Liver (tissue), 9 donors: ENCODE measurements around the gene PP2D1. TPM values are rescaled to one million over a fixed set of nuclear protein-coding genes. Genes with fewer than 3 reads are reported as not detected.

Source experiments
- DNase-seq: peaks from one replicate; pipeline ENCODE4 v3.0.0-alpha.2; 2017; ENCODE audit warnings: low spot score
- H3K27ac ChIP-seq, 2 donors: one replicate each; pipeline ENCODE4 v1.7.0; 2013; ENCODE audit warnings: inconsistent platforms in 2 of 2, low read length in 2 of 2, control low read depth in 1 of 2, low read depth in 1 of 2, mild to moderate bottlenecking in 1 of 2
- H3K27me3 ChIP-seq, 4 donors: one replicate each; pipeline versions ENCODE4 v1.6.1 to v1.7.0; 2013; ENCODE audit warnings: low read length in 3 of 4, inconsistent platforms in 1 of 4, mild to moderate bottlenecking in 1 of 4, moderate library complexity in 1 of 4; ENCODE audit not compliant: control insufficient read depth in 4 of 4, insufficient read depth in 4 of 4
- H3K36me3 ChIP-seq, 4 donors: one replicate each; pipeline versions ENCODE4 v1.6.1 to v1.7.0; 2013; ENCODE audit warnings: low read length in 3 of 4, mild to moderate bottlenecking in 3 of 4, low read depth in 1 of 4, moderate library complexity in 1 of 4; ENCODE audit not compliant: control insufficient read depth in 4 of 4, insufficient read depth in 3 of 4
- H3K4me1 ChIP-seq, 4 donors: one replicate each; pipeline versions ENCODE4 v1.6.1 to v1.7.0; 2013; ENCODE audit warnings: low read length in 3 of 4, mild to moderate bottlenecking in 3 of 4, moderate library complexity in 1 of 4; ENCODE audit not compliant: control insufficient read depth in 4 of 4, insufficient read depth in 4 of 4
- H3K4me3 ChIP-seq, 3 donors: one replicate each; pipeline versions ENCODE4 v1.6.1 to v1.7.0; 2013; ENCODE audit warnings: low read length in 3 of 3, control low read depth in 1 of 3, low read depth in 1 of 3, mild to moderate bottlenecking in 1 of 3
- H3K9ac ChIP-seq, 2 donors: one replicate each; pipeline ENCODE4 v1.7.0; 2013; ENCODE audit warnings: low read length in 2 of 2, mild to moderate bottlenecking in 2 of 2, moderate library complexity in 2 of 2, control low read depth in 1 of 2, low read depth in 1 of 2
- H3K9me3 ChIP-seq, 4 donors: one replicate each; pipeline versions ENCODE4 v1.6.1 to v1.7.0; 2013; ENCODE audit warnings: low read length in 3 of 4; ENCODE audit not compliant: control insufficient read depth in 4 of 4
- FOXA1 ChIP-seq: IDR thresholded peaks from 2 replicates; pipeline ENCODE4 v1.6.1; 2016; ENCODE audit warnings: antibody characterized with exemption
- FOXA2 ChIP-seq: IDR thresholded peaks from 2 replicates; pipeline ENCODE4 v1.6.1; 2016; ENCODE audit warnings: antibody characterized with exemption
- GABPA ChIP-seq, 2 donors: IDR thresholded peaks in 1 of 2; conservative IDR thresholded peaks in 1 of 2; 2 replicates each; pipeline ENCODE4 v1.6.1; 2016; ENCODE audit warnings: antibody characterized with exemption in 2 of 2, mild to moderate bottlenecking in 1 of 2, moderate library complexity in 1 of 2
- HNF4A ChIP-seq, 2 donors: conservative IDR thresholded peaks; 2 replicates each; pipeline ENCODE4 v1.6.1; 2016; ENCODE audit warnings: antibody characterized with exemption in 2 of 2, mild to moderate bottlenecking in 2 of 2
- JUND ChIP-seq, 2 donors: IDR thresholded peaks; 2 replicates each; pipeline ENCODE4 v1.6.1; 2016; ENCODE audit warnings: antibody characterized with exemption in 2 of 2
- NR2F2 ChIP-seq: IDR thresholded peaks from 2 replicates; pipeline ENCODE4 v1.6.1; 2016; ENCODE audit warnings: antibody characterized with exemption
- RXRA ChIP-seq, 2 donors: IDR thresholded peaks; 2 replicates each; pipeline ENCODE4 v1.6.1; 2017 to 2018; ENCODE audit warnings: antibody characterized with exemption in 2 of 2, mild to moderate bottlenecking in 1 of 2
- TAF1 ChIP-seq: conservative IDR thresholded peaks from 2 replicates; pipeline ENCODE4 v1.6.1; 2016; ENCODE audit warnings: antibody characterized with exemption, mild to moderate bottlenecking
- YY1 ChIP-seq: IDR thresholded peaks from 2 replicates; pipeline ENCODE4 v1.6.1; 2016; ENCODE audit warnings: antibody characterized with exemption, mild to moderate bottlenecking
- WGBS: extraction: QIAGEN DNeasy Blood & Tissue Kit; methylation state at CpG from one replicate; pipeline ENCODE4 v1.1.7; 2013; 5-methylcytosine and 5-hydroxymethylcytosine counted together
- polyA plus RNA-seq, 2 donors: library from polyadenylated mRNA; stranded (reverse) in 1 of 2; unstranded in 1 of 2; fragments of 200-250 nt in 1 of 2; fragments of >200 nt in 1 of 2; fragmentation: Nextera tagmentation in 1 of 2; extraction: Ambion mirVana in 1 of 2; gene quantifications; one replicate each; pipeline versions ENCODE4 v1.2.1 to v1.2.3, GENCODE V29; 2013 to 2015
- total RNA-seq, 2 donors: library from RNA; depleted of rRNA; stranded (reverse); fragments of >200 nt; gene quantifications; one replicate each; pipeline ENCODE4 v1.2.3, GENCODE V29; 2014
- TF ChIP-seq, protein P1 (sequence below): IDR thresholded peaks from 2 replicates; pipeline ENCODE4 v1.6.1; 2016; ENCODE audit warnings: antibody characterized with exemption
- donor health status: healthy.
- donor health status: healthy.
- donor health status: healthy.
- donor health status: healthy.
- donor health status: healthy.

The PP2D1 gene
- total and polyA plus RNA-seq, 4 donors, result 0.31 TPM; not detected in 3

DNA sequence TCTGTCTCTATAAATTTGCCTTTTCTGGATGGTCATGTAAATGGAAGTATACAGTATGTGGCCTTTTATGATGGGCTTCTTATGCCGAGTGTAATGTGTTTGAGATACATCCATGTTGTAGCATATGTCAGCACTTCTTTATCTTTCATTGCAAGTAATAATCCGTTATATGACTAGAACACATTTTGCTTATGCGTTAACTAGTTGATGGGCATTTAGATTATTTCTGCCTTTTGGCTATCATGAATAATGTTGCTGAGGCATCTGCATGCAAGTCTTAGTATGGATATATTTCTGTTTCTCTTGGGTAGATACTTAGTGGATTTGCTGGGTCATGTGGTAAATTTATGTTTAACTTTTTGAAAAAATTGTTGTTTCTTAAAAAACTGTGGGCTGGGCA, 47.9 kb upstream of the PP2D1 start:
- no peak overlapping the region for H3K4me3 ChIP-seq
- H3K27me3 ChIP-seq, result no peaks in the 10 kb centered on the region
- no peak for DNase-seq
- WGBS, result 95% methylated on average over 3 of the region's 3 CpGs
- no peak for TF ChIP-seq YY1
- H3K9me3 ChIP-seq, result no peaks in the 10 kb centered on the region
- H3K36me3 ChIP-seq, result no peaks in the 10 kb centered on the region
- H3K9ac ChIP-seq, result no peak overlapping the region
- peak overlapping the region in 1 of 2 donors; percentile 11 for H3K27ac ChIP-seq
- peaks cover 8 to 22% (median 16%) of the 10 kb centered on the region in 4 donors for H3K4me1 ChIP-seq

DNA sequence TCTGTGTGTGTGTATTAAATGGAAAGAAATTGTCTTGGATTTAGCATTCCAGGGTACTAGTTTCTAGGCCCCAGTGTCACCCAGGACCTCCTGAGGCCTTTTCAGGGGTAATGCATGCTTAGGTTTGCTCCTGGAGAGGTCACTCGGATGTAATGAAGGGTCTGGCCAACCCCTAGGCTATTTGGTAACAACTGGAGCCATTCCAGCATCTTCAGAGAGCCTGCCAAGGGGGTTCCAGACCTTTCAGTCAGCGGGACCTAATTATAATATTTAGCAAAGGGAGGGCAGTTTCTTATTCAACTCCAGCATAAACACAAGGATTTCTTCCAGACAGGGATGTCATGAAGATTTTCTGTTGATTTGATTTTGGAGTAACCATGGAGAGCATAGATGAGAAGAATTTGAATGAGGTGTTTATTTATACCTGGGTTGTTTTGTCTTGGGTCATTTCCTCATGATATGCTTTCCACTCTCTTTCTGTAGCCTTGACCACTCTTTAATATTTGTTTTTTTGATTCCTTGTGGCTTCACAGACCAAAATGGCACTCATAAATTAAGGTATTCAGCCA, 45.6 kb upstream of the PP2D1 start:
- Histone ChIP-seq H3K27me3 (no peaks in the 10 kb centered on the region), H3K4me3 (no peak overlapping the region), H3K9ac (no peak overlapping the region), H3K27ac (peak overlapping the region; percentile 33 to 80), H3K4me1 (peaks cover 8 to 32% (median 22%) of the 10 kb centered on the region in 4 donors), H3K9me3 (no peaks in the 10 kb centered on the region), H3K36me3 (no peaks in the 10 kb centered on the region)
- peak; percentile 66 for TF ChIP-seq NR2F2
- TF ChIP-seq FOXA1, result no peak
- TF ChIP-seq GABPA (IDR thresholded peaks at IDR 0.05 in 1 of 2, conservative IDR thresholded peaks at IDR 0.05 in 1 of 2), result no peak
- DNase-seq, result no peak
- 36% methylated on average over 2 of the region's 2 CpGs for WGBS

DNA sequence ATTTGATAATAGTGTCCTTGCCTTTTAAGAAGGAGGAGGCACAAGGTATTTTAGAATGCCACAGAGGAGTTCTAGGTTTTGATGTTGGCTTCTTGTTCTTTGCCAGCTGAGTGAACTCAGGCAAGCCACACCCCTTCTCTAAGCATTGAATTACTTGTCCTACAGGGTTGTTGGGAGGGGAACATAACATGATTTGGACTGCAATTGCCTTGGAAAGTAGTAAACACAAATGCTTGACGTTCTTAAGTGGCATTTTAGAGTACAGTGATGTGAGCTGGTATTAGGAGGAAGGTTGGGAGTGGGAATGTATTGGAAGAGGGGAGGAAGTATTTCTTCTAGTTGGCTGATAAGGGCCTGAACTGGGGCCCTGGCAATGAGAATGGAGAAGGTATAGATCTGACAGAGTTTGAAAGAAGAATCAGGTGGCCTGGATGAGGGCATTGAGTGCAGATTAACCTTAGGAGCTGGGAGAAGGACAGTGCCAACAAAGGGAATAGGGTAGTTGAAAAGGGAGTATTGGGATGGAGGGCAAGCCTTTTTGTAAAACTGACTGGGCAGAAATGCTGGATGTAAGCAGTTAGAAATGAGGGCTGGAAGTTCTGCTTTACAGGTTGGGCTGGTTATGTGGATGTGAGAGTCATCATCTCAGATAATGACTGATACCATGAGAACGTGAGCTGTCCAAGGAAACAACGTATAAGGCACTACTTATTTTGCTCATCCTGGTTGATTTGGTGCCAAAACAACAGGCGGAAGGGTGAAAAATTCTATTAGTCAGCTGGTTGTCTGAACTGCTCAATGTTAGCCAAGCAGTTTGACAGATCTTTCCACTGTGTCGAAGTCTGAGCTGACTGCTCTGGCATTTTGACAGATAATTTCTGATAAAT, 44.9 kb upstream of the PP2D1 start:
- Histone ChIP-seq H3K27ac (peak overlapping the region; percentile 33 to 80), H3K4me3 (no peak overlapping the region), H3K4me1 (peaks cover 8 to 32% (median 22%) of the 10 kb centered on the region in 4 donors), H3K9ac (no peak overlapping the region), H3K36me3 (no peaks in the 10 kb centered on the region), H3K27me3 (no peaks in the 10 kb centered on the region), H3K9me3 (no peaks in the 10 kb centered on the region)
- WGBS, result 30% methylated on average over 5 of the region's 5 CpGs
- TF ChIP-seq, protein P1, sequence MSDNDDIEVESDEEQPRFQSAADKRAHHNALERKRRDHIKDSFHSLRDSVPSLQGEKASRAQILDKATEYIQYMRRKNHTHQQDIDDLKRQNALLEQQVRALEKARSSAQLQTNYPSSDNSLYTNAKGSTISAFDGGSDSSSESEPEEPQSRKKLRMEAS, result no peak
- TF ChIP-seq FOXA1, result no peak
- TF ChIP-seq FOXA2, result no peak
- TF ChIP-seq JUND (IDR thresholded peaks at IDR 0.05), result no peak
- peak in 1 of 2 donors; percentile 14 for TF ChIP-seq RXRA (IDR thresholded peaks at IDR 0.05)
- no peak for DNase-seq

DNA sequence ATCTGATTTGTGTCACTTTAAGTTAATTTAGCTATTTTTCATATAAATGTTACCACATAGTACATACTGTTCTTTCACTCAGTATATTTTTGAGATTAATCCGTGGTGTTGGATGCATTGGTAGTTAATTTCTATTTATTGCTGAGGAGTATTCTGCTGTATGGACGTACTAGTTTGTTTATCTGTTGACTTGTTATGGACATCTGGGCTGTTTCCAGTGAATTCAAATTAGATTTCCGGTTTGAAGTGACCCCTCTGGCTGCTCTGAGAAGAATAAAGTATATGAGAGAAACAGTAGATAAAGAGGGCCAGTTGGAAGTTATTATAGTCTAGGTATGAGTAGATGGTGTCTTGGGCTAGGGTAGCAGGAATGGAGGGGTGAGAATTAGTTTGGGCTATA, 43.8 kb upstream of the PP2D1 start:
- no peak overlapping the region for H3K9ac ChIP-seq
- peak overlapping the region; percentile 19 to 60 for H3K27ac ChIP-seq
- H3K9me3 ChIP-seq, result no peaks in the 10 kb centered on the region
- no peaks in the 10 kb centered on the region for H3K36me3 ChIP-seq
- peaks cover 8 to 26% (median 20%) of the 10 kb centered on the region in 4 donors for H3K4me1 ChIP-seq
- TF ChIP-seq TAF1 (no peak), NR2F2 (peak; percentile 60), FOXA2 (no peak), HNF4A (conservative IDR thresholded peaks at IDR 0.05) (no peak)
- WGBS, result 44% methylated on average over 3 of the region's 3 CpGs
- no peak overlapping the region for H3K4me3 ChIP-seq
- no peaks in the 10 kb centered on the region for H3K27me3 ChIP-seq
- no peak for DNase-seq
